ENCODE data around the gene IQCK.

- TF ChIP-seq, protein P1, sequence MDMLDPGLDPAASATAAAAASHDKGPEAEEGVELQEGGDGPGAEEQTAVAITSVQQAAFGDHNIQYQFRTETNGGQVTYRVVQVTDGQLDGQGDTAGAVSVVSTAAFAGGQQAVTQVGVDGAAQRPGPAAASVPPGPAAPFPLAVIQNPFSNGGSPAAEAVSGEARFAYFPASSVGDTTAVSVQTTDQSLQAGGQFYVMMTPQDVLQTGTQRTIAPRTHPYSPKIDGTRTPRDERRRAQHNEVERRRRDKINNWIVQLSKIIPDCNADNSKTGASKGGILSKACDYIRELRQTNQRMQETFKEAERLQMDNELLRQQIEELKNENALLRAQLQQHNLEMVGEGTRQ (IDR thresholded peaks at IDR 0.05): no peak
- no peak for TF ChIP-seq POLR2A (IDR thresholded peaks at IDR 0.05; ENCODE audit: low read length)
- TF ChIP-seq EP300 (IDR thresholded peaks at IDR 0.05): no peak
- TF ChIP-seq CTCF (IDR thresholded peaks at IDR 0.05): no peak
These were observed 65.5 kb downstream of the IQCK start for GRCh38 chr16:19783363-19784182.

All from A549 (cell line).